SHP77 (cell line): ENCODE results near the gene CSGALNACT2.
"Not testable (repeated sequence)": the region's sequence is repeated elsewhere in the genome, so short reads cannot be mapped to it uniquely, and the experiment has no call there.

Experiments used
- DNase-seq, 2 experiments: peaks; one replicate each; lab custom pipeline; 2025; lab: John Stamatoyannopoulos, UW

The CSGALNACT2 gene

DNA sequence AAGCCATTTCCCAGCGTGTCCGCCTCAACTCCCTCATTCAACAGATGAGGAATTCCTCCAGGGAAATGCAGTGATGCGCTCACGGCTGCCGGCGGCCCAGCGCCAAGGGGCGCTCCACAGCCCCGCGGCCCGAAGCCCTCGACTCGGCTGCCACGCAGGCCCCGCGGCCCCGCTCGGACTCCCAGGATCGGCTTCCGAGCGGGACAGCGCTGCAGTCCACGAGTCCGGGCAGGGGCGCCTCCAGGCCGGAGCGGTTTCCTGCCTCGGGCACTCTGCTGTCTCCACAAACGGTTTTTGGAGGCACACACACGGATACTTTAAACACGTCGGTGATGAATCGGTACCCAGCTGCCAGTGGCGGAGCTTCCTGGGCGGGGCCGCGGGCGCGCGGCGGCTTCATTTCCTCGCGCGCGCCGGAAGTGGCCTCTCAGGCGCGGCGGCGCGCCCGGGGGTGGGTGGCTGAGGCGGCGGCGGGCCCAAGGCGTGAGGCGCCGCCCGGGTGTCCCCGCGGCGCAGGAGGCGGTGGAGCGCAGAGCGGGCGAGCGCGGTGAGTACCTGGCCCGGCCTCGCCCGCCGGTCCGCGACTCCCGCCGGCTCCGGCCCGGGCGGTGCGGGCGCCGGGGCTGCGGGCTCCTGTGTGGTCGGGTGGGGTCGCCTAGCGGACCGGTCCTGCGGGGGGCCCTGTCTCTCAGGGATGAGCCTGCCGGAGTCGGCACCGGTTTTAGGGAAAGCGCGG, at the start of gene CSGALNACT2:
Gene CSGALNACT2, plus strand, starts transcription at position 425 of the 736 bp plus-strand sequence. CDS start 16,705 bp downstream, outside the sequence.
- peak; percentile 86 to 87 for DNase-seq

- no peak for DNase-seq
Observed at GRCh38 chr10:43089519-43089918, 48.7 kb upstream of the CSGALNACT2 start.

- DNase-seq = peak in 1 of 2 experiments; percentile 66
Observed at GRCh38 chr10:43090188-43090587, 48.1 kb upstream of the CSGALNACT2 start.

DNA sequence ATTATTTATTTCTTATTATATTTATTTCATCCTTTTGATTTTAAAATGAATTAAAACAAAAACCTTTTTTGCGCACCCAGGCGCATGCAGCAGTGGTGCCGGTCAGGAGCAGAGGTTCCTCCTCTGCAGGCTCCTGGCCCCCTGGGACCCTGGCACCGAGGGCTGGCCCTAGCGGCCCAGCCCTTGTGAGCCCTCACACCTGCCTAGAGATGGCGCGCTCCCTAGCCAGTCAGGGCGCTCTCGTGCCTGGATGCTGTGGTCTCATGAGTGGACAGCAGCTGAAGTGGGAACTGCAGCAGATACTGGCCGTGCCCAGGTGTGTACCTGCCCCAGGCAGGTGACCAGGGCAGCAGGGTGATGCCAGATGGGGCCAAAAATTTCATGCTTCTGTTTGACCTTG, 47.6 kb upstream of the CSGALNACT2 start:
- DNase-seq = no peak

GRCh38 chr10:43091846-43092245, 46.4 kb upstream of the CSGALNACT2 start:
- DNase-seq = no peak

DNA sequence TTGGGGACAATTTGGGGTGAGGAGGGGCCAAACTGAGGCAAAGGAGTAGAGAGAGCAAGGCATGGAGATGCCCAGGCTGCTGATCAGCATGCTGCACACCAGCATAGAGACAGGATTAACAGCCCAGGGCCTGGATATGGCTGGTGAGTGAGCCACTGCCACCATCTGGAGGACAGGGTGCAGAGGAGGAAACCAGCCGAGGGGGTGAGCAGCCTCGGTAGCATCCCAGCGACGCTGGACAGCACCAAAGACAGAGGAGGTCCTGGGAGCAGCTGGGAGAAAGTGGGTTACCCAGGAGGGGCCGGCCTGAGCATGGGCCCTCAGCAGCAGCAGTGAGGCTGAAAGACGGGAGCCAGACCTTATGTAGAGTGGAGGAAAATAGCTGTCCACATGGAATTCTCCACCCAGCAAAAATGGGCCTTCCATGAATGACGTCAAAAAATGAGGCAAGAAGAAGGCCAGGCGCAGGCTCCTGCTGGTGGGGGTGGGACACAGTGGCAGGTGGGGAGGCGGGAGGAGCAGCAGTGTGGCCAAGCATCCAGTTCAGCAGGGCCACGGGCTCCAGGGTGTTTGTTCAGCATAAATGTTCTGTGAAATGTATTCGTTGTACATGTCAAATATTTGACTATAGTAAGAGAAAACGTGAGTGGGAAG, 44.7 kb upstream of the CSGALNACT2 start:
- peak; percentile 81 to 83 for DNase-seq

DNA sequence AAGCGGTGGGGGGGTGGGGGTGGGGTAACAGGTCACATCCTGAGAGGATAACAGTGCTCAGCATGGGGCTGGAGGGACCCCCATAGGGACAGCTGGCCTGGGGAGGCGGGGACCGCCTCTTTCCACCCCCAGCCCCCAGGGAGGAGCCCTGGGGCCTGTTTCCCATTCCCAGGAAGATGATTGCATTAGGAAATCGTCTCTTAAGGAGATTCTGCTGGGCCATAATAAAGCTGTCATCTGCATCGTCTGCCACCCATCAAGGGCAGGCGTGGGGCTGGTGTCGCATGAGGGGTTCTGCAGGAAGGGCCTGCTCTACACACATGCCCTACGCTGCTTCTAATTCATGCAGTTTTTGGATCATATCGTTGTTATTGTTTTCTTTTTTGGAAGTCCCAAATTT, 44.2 kb upstream of the CSGALNACT2 start:
- DNase-seq = peak in 1 of 2 experiments; percentile 46

- DNase-seq = not testable (repeated sequence)
Observed at GRCh38 chr10:43099339-43099738, 38.9 kb upstream of the CSGALNACT2 start.

DNA sequence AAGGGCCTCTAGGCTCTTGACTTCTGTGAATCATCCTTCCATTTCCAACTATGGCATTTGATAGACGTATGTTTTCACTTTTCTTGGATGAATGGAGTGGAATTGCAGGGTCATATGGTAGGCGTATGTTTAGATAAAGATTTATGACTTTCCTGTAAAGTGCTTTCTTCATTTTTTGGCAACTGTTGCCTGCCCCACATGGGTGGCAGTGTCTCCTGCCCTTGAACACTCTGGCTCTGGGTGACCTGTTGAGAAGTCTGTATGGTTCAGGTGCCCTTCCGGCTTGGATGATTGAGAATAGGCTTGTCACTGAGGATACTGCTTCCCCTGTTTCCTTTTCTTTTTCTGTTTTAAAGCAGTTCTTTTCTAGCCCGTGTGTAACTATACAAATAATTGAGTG, 38.3 kb upstream of the CSGALNACT2 start:
- no peak for DNase-seq

GRCh38 chr10:43100366-43100765, 37.9 kb upstream of the CSGALNACT2 start:
- no peak for DNase-seq

GRCh38 chr10:43102063-43102828, 36.0 kb upstream of the CSGALNACT2 start:
- no peak for DNase-seq

GRCh38 chr10:43105102-43105955, 32.9 kb upstream of the CSGALNACT2 start:
- DNase-seq = peak; percentile 72 to 85

- no peak for DNase-seq
Observed at GRCh38 chr10:43105956-43106229, 32.4 kb upstream of the CSGALNACT2 start.

- DNase-seq = no peak
Observed at GRCh38 chr10:43106256-43107091, 31.8 kb upstream of the CSGALNACT2 start.

- no peak for DNase-seq
Observed at GRCh38 chr10:43108951-43109350, 29.3 kb upstream of the CSGALNACT2 start.

GRCh38 chr10:43109671-43110249, 28.5 kb upstream of the CSGALNACT2 start:
- no peak for DNase-seq

- DNase-seq = no peak
Observed at GRCh38 chr10:43110338-43111071, 27.7 kb upstream of the CSGALNACT2 start.

DNA sequence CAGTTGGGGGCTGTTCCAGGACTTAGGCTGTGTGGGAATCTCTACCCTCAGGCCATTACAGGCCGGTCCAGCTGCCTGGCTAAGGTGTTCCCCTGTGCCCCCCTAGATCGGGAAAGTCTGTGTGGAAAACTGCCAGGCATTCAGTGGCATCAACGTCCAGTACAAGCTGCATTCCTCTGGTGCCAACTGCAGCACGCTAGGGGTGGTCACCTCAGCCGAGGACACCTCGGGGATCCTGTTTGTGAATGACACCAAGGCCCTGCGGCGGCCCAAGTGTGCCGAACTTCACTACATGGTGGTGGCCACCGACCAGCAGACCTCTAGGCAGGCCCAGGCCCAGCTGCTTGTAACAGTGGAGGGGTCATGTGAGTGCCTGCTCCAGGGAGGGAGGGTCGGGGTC, 27.1 kb upstream of the CSGALNACT2 start:
- no peak for DNase-seq

DNA sequence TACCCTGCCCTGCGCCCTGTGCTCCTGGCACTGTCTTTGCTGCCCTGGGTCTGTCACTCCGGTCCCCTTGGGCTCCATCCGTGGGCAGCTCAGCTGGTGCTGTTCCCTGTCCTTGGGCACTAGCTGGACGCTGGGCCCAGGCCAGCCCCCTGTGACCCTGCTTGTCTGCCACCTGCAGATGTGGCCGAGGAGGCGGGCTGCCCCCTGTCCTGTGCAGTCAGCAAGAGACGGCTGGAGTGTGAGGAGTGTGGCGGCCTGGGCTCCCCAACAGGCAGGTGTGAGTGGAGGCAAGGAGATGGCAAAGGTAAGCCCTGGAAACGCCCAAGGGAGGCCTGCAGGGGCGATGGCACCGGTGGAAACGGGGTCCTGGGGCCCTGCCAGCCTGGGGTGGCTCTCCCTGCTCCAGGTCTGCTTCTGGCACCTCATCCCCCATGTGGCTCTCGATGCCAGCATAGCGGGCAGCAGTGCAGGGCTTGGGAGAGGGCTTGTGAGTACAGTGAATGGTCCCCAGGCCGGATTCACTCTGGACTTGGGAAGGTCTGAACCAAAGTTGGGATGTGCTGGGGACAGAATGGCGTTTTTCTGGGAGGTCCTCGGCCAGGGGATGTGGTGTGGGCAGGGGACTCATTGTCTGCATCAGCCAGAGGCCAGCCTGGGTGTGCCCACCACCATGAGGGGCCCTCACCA, 26.2 kb upstream of the CSGALNACT2 start:
- no peak for DNase-seq

- no peak for DNase-seq
Observed at GRCh38 chr10:43112608-43112961, 25.7 kb upstream of the CSGALNACT2 start.
